NCI-H1048 (cell line): ENCODE data around the gene SOBP.
"Not testable (repeated sequence)": the region's sequence is repeated elsewhere in the genome, so short reads cannot be mapped to it uniquely, and the experiment has no call there.

Experiments
- DNase-seq: peaks from one replicate; lab custom pipeline; 2025; lab: John Stamatoyannopoulos, UW

The SOBP gene

GRCh38 chr6:107488174-107488874 lies 1.6 kb upstream of the SOBP start:
- no peak for DNase-seq

GRCh38 chr6:107488875-107489635 lies 862 bp upstream of the SOBP start:
- no peak for DNase-seq

- DNase-seq, result no peak
Observed at GRCh38 chr6:107490566-107491137, 735 bp downstream of the SOBP start.

GRCh38 chr6:107491138-107491609 lies 1.3 kb downstream of the SOBP start:
- no peak for DNase-seq

GRCh38 chr6:107491760-107492660 lies 2.1 kb downstream of the SOBP start:
- DNase-seq, result peak; percentile 35

- no peak for DNase-seq
Observed at GRCh38 chr6:107493158-107494057, 3.5 kb downstream of the SOBP start.

- DNase-seq, result no peak
Observed at GRCh38 chr6:107495196-107495643, 5.3 kb downstream of the SOBP start.

- no peak for DNase-seq
Observed at GRCh38 chr6:107495971-107496370, 6.1 kb downstream of the SOBP start.

- DNase-seq, result no peak
Observed at GRCh38 chr6:107496892-107497684, 7.2 kb downstream of the SOBP start.

GRCh38 chr6:107504270-107505026 lies 14.5 kb downstream of the SOBP start:
- no peak for DNase-seq

GRCh38 chr6:107506145-107506544 lies 16.2 kb downstream of the SOBP start:
- DNase-seq, result no peak

GRCh38 chr6:107509506-107509905 lies 19.6 kb downstream of the SOBP start:
- peak; percentile 36 for DNase-seq

- DNase-seq, result no peak
Observed at GRCh38 chr6:107510108-107510507, 20.2 kb downstream of the SOBP start.

GRCh38 chr6:107511511-107511993 lies 21.6 kb downstream of the SOBP start:
- DNase-seq, result no peak

- no peak for DNase-seq
Observed at GRCh38 chr6:107513214-107513613, 23.3 kb downstream of the SOBP start.

GRCh38 chr6:107515955-107516354 lies 26.0 kb downstream of the SOBP start:
- no peak for DNase-seq

- no peak for DNase-seq
Observed at GRCh38 chr6:107517274-107517673, 27.4 kb downstream of the SOBP start.

- not testable (repeated sequence) for DNase-seq
Observed at GRCh38 chr6:107519224-107519623, 29.3 kb downstream of the SOBP start.

GRCh38 chr6:107520706-107521105 lies 30.8 kb downstream of the SOBP start:
- DNase-seq, result not testable (repeated sequence)
